ENCODE measurements around the gene ALDH16A1. TPM values are rescaled to one million over a fixed set of nuclear protein-coding genes. Genes with fewer than 3 reads are reported as not detected.

Gene ALDH16A1
- total and polyA plus RNA-seq, 2 of the 4 experiments (the other 2 are of a cell fraction) = 10.4 to 12.9 TPM

DNA sequence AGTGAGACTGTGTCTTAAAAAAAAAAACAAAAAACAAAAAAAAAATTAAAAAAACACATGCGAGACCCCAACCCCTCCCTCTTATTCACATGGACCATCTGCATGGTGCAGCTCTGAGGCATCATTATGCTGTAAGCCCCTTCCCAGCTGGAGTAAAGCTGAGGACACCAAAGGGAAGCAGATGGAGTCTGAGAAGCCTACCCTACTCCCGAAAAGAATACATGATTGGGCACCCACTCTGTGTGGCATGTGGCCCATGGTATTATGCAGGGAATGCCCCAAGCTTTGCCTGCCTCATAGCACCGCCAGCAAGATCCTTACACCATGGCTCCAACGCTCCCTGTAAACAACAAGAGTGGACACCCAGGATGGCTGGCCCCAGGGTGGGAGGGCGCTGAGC is 34.5 kb upstream of the ALDH16A1 start:
- peaks cover 83% of the 10 kb centered on the region for H3K27me3 ChIP-seq (ENCODE audit: control insufficient read depth, insufficient read depth, low read length)
- no peak overlapping the region for H2BK5ac ChIP-seq (ENCODE audit: low read depth, low read length, poor library complexity, severe bottlenecking)
- H2AK9ac ChIP-seq (replicated peaks; ENCODE audit: low read depth, low read length, poor library complexity) = no peak overlapping the region
- no peak overlapping the region for H2BK120ac ChIP-seq (ENCODE audit: low read depth, low read length)
- dilution Hi-C loops (cut with HindIII; ENCODE audit: low sequenced_read_pairs, unreplicated experiment) (no loop called here), intact Hi-C loops (cut with micrococcal nuclease) (no loop called here), in situ Hi-C loops (cut with MboI; ENCODE audit: low sequenced_read_pairs) (no loop called here)
- no peak overlapping the region for H3K9ac ChIP-seq (ENCODE audit: low read depth, low read length)
- no peaks in the 10 kb centered on the region for H3K9me3 ChIP-seq (ENCODE audit: control insufficient read depth, insufficient read depth, low read length)
- TF ChIP-seq RAD21 (IDR thresholded peaks at IDR 0.05; ENCODE audit: low read length) = no peak
- TF ChIP-seq FOS (IDR thresholded peaks at IDR 0.05; ENCODE audit: low read depth, low read length) = no peak
- TF ChIP-seq MXI1 (IDR thresholded peaks at IDR 0.05; ENCODE audit: borderline replicate concordance, low read depth, low read length) = no peak
- TF ChIP-seq BHLHE40 (IDR thresholded peaks at IDR 0.05; ENCODE audit: low read depth, low read length) = no peak
- TF ChIP-seq MAZ (IDR thresholded peaks at IDR 0.05; ENCODE audit: borderline replicate concordance, low read depth, low read length) = no peak
- TF ChIP-seq POLR2A (IDR thresholded peaks at IDR 0.05; ENCODE audit: low read depth, low read length) = no peak
- TF ChIP-seq CEBPB (IDR thresholded peaks at IDR 0.05; ENCODE audit: low read depth, low read length) = no peak
- no peak for TF ChIP-seq NFE2L2 (IDR thresholded peaks at IDR 0.05; ENCODE audit: low read depth, low read length)
- TF ChIP-seq RCOR1 (IDR thresholded peaks at IDR 0.05; ENCODE audit: insufficient replicate concordance, low read length) = no peak
- TF ChIP-seq, protein P1, sequence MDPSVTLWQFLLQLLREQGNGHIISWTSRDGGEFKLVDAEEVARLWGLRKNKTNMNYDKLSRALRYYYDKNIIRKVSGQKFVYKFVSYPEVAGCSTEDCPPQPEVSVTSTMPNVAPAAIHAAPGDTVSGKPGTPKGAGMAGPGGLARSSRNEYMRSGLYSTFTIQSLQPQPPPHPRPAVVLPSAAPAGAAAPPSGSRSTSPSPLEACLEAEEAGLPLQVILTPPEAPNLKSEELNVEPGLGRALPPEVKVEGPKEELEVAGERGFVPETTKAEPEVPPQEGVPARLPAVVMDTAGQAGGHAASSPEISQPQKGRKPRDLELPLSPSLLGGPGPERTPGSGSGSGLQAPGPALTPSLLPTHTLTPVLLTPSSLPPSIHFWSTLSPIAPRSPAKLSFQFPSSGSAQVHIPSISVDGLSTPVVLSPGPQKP (IDR thresholded peaks at IDR 0.05; ENCODE audit: borderline replicate concordance, low read depth, low read length) = no peak
- TF ChIP-seq, protein P2, sequence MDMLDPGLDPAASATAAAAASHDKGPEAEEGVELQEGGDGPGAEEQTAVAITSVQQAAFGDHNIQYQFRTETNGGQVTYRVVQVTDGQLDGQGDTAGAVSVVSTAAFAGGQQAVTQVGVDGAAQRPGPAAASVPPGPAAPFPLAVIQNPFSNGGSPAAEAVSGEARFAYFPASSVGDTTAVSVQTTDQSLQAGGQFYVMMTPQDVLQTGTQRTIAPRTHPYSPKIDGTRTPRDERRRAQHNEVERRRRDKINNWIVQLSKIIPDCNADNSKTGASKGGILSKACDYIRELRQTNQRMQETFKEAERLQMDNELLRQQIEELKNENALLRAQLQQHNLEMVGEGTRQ (IDR thresholded peaks at IDR 0.05; ENCODE audit: low read depth, low read length) = no peak
- no peak for TF ChIP-seq RFX5 (IDR thresholded peaks at IDR 0.05; ENCODE audit: low read depth, low read length)
- no peak for TF ChIP-seq CHD1 (IDR thresholded peaks at IDR 0.05; ENCODE audit: low read depth, low read length)
- TF ChIP-seq, protein P3, sequence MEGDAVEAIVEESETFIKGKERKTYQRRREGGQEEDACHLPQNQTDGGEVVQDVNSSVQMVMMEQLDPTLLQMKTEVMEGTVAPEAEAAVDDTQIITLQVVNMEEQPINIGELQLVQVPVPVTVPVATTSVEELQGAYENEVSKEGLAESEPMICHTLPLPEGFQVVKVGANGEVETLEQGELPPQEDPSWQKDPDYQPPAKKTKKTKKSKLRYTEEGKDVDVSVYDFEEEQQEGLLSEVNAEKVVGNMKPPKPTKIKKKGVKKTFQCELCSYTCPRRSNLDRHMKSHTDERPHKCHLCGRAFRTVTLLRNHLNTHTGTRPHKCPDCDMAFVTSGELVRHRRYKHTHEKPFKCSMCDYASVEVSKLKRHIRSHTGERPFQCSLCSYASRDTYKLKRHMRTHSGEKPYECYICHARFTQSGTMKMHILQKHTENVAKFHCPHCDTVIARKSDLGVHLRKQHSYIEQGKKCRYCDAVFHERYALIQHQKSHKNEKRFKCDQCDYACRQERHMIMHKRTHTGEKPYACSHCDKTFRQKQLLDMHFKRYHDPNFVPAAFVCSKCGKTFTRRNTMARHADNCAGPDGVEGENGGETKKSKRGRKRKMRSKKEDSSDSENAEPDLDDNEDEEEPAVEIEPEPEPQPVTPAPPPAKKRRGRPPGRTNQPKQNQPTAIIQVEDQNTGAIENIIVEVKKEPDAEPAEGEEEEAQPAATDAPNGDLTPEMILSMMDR (conservative IDR thresholded peaks at IDR 0.05; ENCODE audit: low read depth, low read length) = no peak
- TF ChIP-seq SMC3 (IDR thresholded peaks at IDR 0.05; ENCODE audit: low read depth, low read length) = no peak
- H2BK20ac ChIP-seq (ENCODE audit: low read depth, low read length) = no peak overlapping the region
- H3K79me1 ChIP-seq (ENCODE audit: low read depth in 1 of 2, low read length in 2 of 2) = no peaks in the 10 kb centered on the region
- H3K23ac ChIP-seq (ENCODE audit: low read depth, low read length) = no peak overlapping the region
- H3K36me3 ChIP-seq (ENCODE audit: control insufficient read depth, insufficient read depth, low read length) = no peaks in the 10 kb centered on the region
- H3K4me2 ChIP-seq (ENCODE audit: low read depth, low read length) = no peak overlapping the region
- no peak overlapping the region for H4K5ac ChIP-seq (ENCODE audit: low read depth, low read length)
- H3K27ac ChIP-seq (ENCODE audit: insufficient read depth, low read length) = no peak overlapping the region
- H4K20me1 ChIP-seq (ENCODE audit: insufficient read depth, low read length) = no peaks in the 10 kb centered on the region
- H4K91ac ChIP-seq (ENCODE audit: insufficient read depth, low read depth, low read length) = no peak overlapping the region
- ChIA-PET POLR2A (ENCODE audit: unreplicated experiment) (no interaction called here), CTCF (no interaction called here)
- no TSS peak for BruUV-seq (replicated peaks)
- no peak overlapping the region for H2AFZ ChIP-seq (replicated peaks; ENCODE audit: low read length, poor library complexity)
- DNase-seq = no peak
- H3K4ac ChIP-seq (ENCODE audit: low read depth, low read length) = no peak overlapping the region
- H3K9me1 ChIP-seq (ENCODE audit: insufficient read depth, low read length) = no peaks in the 10 kb centered on the region
- no peak overlapping the region for H4K8ac ChIP-seq (ENCODE audit: low read depth in 2 of 2, low read length in 2 of 2)
- no peak overlapping the region for H3K4me3 ChIP-seq (ENCODE audit: insufficient read depth, low read depth, low read length)
- H2AK5ac ChIP-seq (ENCODE audit: low read depth, low read length) = no peak overlapping the region
- peaks cover 2% of the 10 kb centered on the region; the same call in 1 of the 2 replicates for H3K4me1 ChIP-seq (ENCODE audit: control insufficient read depth, insufficient read depth, low read length)
- no peak overlapping the region for H3K18ac ChIP-seq (ENCODE audit: low read depth, low read length)
- WGBS, 2 experiments (ENCODE audit: extremely low coverage in 2 of 2, insufficient read length in 1 of 2) = no CpG with 5 or more reads among the region's 5 CpGs
- no peak overlapping the region for H3K14ac ChIP-seq (replicated peaks; ENCODE audit: low read depth, low read length)
- no peak for ATAC-seq (ENCODE audit: low read depth)
- H3K56ac ChIP-seq (ENCODE audit: extremely low read depth, insufficient read depth, low read length) = no peak overlapping the region
- H2BK15ac ChIP-seq (ENCODE audit: low read depth, low read length) = no peak overlapping the region

Measured in IMR-90 (cell line).